H1 (cell line): ENCODE results near the gene ABHD16B. TPM values are rescaled to one million over a fixed set of nuclear protein-coding genes. Genes with fewer than 3 reads are reported as not detected.
"Not testable (repeated sequence)": the region's sequence is repeated elsewhere in the genome, so short reads cannot be mapped to it uniquely, and the experiment has no call there.

Source experiments
- CTCF ChIA-PET: fragments of 300-600 bp; sonication (Branson Sonifier 250); formaldehyde crosslinking; loops from one replicate; lab custom pipeline; 2021; ENCODE audit not compliant: partially characterized antibody; lab: Charles Lee
- POLR2A ChIA-PET: fragments of 300-600 bp; sonication (Branson Sonifier 250); formaldehyde crosslinking; loops from one replicate; lab custom pipeline; 2021; ENCODE audit warnings: inconsistent platforms; ENCODE audit not compliant: partially characterized antibody; lab: Charles Lee
- DNase-seq, 2 experiments: peaks; one replicate each; pipeline versions ENCODE4 v3.0.0 to v3.0.0-alpha.2; 2010 to 2022; ENCODE audit warnings: low spot score in 2 of 2, low read depth in 1 of 2, mixed read lengths in 1 of 2
- FAIRE-seq: peaks from 2 replicates; lab custom pipeline; 2011; peaks lifted over from hg19 to GRCh38; lab: Jason Lieb, UNC
- H2AFZ ChIP-seq: 2 replicates; pipeline ENCODE4 v1.8.1; 2012; ENCODE audit warnings: low read length, inconsistent platforms
- H2AK5ac ChIP-seq: 2 replicates; pipeline ENCODE4 v1.6.1; 2013; ENCODE audit warnings: low read depth, low read length
- H2BK120ac ChIP-seq: replicated peaks from 2 replicates; pipeline ENCODE3; 2013; ENCODE audit warnings: low read depth, low read length, inconsistent platforms
- H2BK12ac ChIP-seq: 2 replicates; pipeline ENCODE4 v1.6.1; 2013; ENCODE audit warnings: low read depth, low read length
- H2BK15ac ChIP-seq: 2 replicates; pipeline ENCODE4 v1.6.1; 2013; ENCODE audit warnings: low read length
- H2BK20ac ChIP-seq: 2 replicates; pipeline ENCODE4 v1.6.1; 2013; ENCODE audit warnings: low read length
- H2BK5ac ChIP-seq: 2 replicates; pipeline ENCODE4 v1.6.1; 2013; ENCODE audit warnings: low read depth, low read length
- H3K14ac ChIP-seq: 2 replicates; pipeline ENCODE4 v1.6.1; 2013; ENCODE audit warnings: inconsistent platforms; ENCODE audit not compliant: insufficient read length
- H3K18ac ChIP-seq: 2 replicates; pipeline ENCODE4 v1.6.1; 2013; ENCODE audit warnings: low read length; ENCODE audit errors: extremely low read depth
- H3K23ac ChIP-seq: 2 replicates; pipeline ENCODE4 v1.6.1; 2013; ENCODE audit warnings: inconsistent platforms; ENCODE audit not compliant: insufficient read length
- H3K23me2 ChIP-seq: 2 replicates; pipeline ENCODE4 v1.6.1; 2013; ENCODE audit warnings: low read depth, low read length
- H3K27ac ChIP-seq: 2 replicates; pipeline ENCODE4 v1.6.1; 2011; ENCODE audit warnings: low read depth, low read length, inconsistent platforms
- H3K27me3 ChIP-seq, 4 experiments: replicated peaks in 1 of 4; 1 replicate in 1 of 4; 2 replicates in 3 of 4; pipeline versions ENCODE4 v1.6.1 to v1.8.1; 2011 to 2013; ENCODE audit warnings: low read length in 3 of 4, mild to moderate bottlenecking in 3 of 4, inconsistent platforms in 2 of 4, mixed read lengths in 2 of 4, moderate library complexity in 1 of 4; ENCODE audit not compliant: control insufficient read depth in 3 of 4, insufficient read depth in 3 of 4; ENCODE audit errors: extremely low read depth in 1 of 4
- H3K36me3 ChIP-seq, 4 experiments: 2 replicates each; pipeline versions ENCODE4 v1.6.1 to v1.8.1; 2011 to 2013; ENCODE audit warnings: mild to moderate bottlenecking in 4 of 4, low read length in 3 of 4, moderate library complexity in 2 of 4, control low read depth in 1 of 4, inconsistent platforms in 1 of 4; ENCODE audit not compliant: insufficient read depth in 4 of 4, control insufficient read depth in 2 of 4
- H3K4ac ChIP-seq: replicated peaks from 2 replicates; pipeline ENCODE3; 2013; ENCODE audit warnings: low read length, low read depth, mixed read lengths, inconsistent platforms; ENCODE audit not compliant: insufficient read length
- H3K4me1 ChIP-seq, 4 experiments: replicated peaks in 1 of 4; 1 replicate in 1 of 4; 2 replicates in 3 of 4; pipeline versions ENCODE4 v1.6.1 to v1.8.1; 2011 to 2013; ENCODE audit warnings: low read length in 3 of 4, inconsistent platforms in 2 of 4, mixed read lengths in 1 of 4; ENCODE audit not compliant: insufficient read depth in 4 of 4, control insufficient read depth in 3 of 4
- H3K4me2 ChIP-seq, 2 experiments: 2 replicates each; pipeline versions ENCODE4 v1.6.1 to v1.8.1; 2011 to 2013; ENCODE audit warnings: low read depth in 2 of 2, low read length in 2 of 2, control low read depth in 1 of 2, inconsistent platforms in 1 of 2, mild to moderate bottlenecking in 1 of 2; ENCODE audit not compliant: insufficient read depth in 1 of 2
- H3K4me3 ChIP-seq, 4 experiments: fragments of 200-600, 300-600 bp in 1 of 4; sonication (generic), shearing (Covaris generic), sonication (Bioruptor Twin) in 1 of 4; 2 replicates each; pipeline versions ENCODE4 v1.5.1 to v1.8.1; 2011 to 2016; ENCODE audit warnings: low read length in 4 of 4, low read depth in 3 of 4, control low read depth in 2 of 4, inconsistent platforms in 2 of 4, mild to moderate bottlenecking in 2 of 4, mixed read lengths in 1 of 4, moderate library complexity in 1 of 4; ENCODE audit not compliant: insufficient read depth in 2 of 4; ENCODE audit errors: extremely low read depth in 1 of 4
- H3K56ac ChIP-seq: replicated peaks from 2 replicates; pipeline ENCODE3; 2013; ENCODE audit warnings: low read depth, mild to moderate bottlenecking, mixed read lengths, low read length, inconsistent platforms; ENCODE audit not compliant: insufficient read length
- H3K79me1 ChIP-seq: 2 replicates; pipeline ENCODE4 v1.6.1; 2013; ENCODE audit warnings: low read depth, low read length, control low read depth
- H3K79me2 ChIP-seq, 2 experiments: 2 replicates each; pipeline versions ENCODE4 v1.6.1 to v1.8.1; 2012 to 2013; ENCODE audit warnings: low read length in 2 of 2, mild to moderate bottlenecking in 2 of 2, inconsistent platforms in 1 of 2; ENCODE audit not compliant: insufficient read depth in 2 of 2, control insufficient read depth in 1 of 2
- H3K9ac ChIP-seq, 4 experiments: replicated peaks in 1 of 4; 1 replicate in 1 of 4; 2 replicates in 3 of 4; pipeline versions ENCODE4 v1.6.1 to v1.8.1; 2011 to 2013; ENCODE audit warnings: low read depth in 3 of 4, low read length in 3 of 4, control low read depth in 2 of 4, mild to moderate bottlenecking in 2 of 4, moderate library complexity in 2 of 4, inconsistent platforms in 1 of 4; ENCODE audit errors: extremely low read depth in 1 of 4
- H3K9me3 ChIP-seq, 2 experiments: 2 replicates each; pipeline versions ENCODE4 v1.6.1 to v1.8.1; 2012 to 2013; ENCODE audit warnings: mild to moderate bottlenecking in 2 of 2, moderate library complexity in 2 of 2, control low read depth in 1 of 2, inconsistent platforms in 1 of 2, low read depth in 1 of 2, low read length in 1 of 2, mixed read lengths in 1 of 2; ENCODE audit not compliant: insufficient read depth in 2 of 2
- H4K20me1 ChIP-seq, 2 experiments: replicated peaks in 1 of 2; 2 replicates each; pipeline versions ENCODE3 to v1.8.1; 2011 to 2013; ENCODE audit warnings: inconsistent platforms in 2 of 2, low read length in 2 of 2, mild to moderate bottlenecking in 1 of 2; ENCODE audit not compliant: insufficient read depth in 2 of 2, control insufficient read depth in 1 of 2
- H4K5ac ChIP-seq: 2 replicates; pipeline ENCODE4 v1.6.1; 2013; ENCODE audit warnings: low read length, low read depth, mixed read lengths, inconsistent platforms; ENCODE audit not compliant: insufficient read length
- H4K8ac ChIP-seq: 2 replicates; pipeline ENCODE4 v1.8.0; 2013; ENCODE audit warnings: mild to moderate bottlenecking, moderate library complexity, low read length, inconsistent platforms; ENCODE audit not compliant: insufficient read depth; ENCODE audit errors: extremely low read depth
- H4K91ac ChIP-seq: replicated peaks from 2 replicates; pipeline ENCODE3; 2013; ENCODE audit warnings: low read length, mixed read lengths, inconsistent platforms; ENCODE audit not compliant: insufficient read length
- WGBS, 2 experiments: shearing (Covaris generic) in 1 of 2; methylation state at CpG; one replicate each; pipeline versions ENCODE4 v1.1.6 to v1.1.7; 2013 to 2015; ENCODE audit warnings: low lambda C conversion rate in 2 of 2, mixed read lengths in 2 of 2, inconsistent platforms in 1 of 2, low coverage in 1 of 2, missing lambda C conversion rate in 1 of 2; ENCODE audit not compliant: insufficient replicate concordance in 2 of 2, insufficient coverage in 1 of 2, insufficient read length in 1 of 2; ENCODE audit errors: extremely low coverage in 1 of 2, missing lambda C conversion rate in 1 of 2; 5-methylcytosine and 5-hydroxymethylcytosine counted together
- polyA plus RNA-seq, 7 experiments: library from polyadenylated mRNA; depleted of rRNA in 3 of 7; stranded (reverse) in 5 of 7; unstranded in 2 of 7; fragments of >200 nt in 5 of 7; fragments of 200-250 nt in 2 of 7; gene quantifications; 1 replicate in 5 of 7; 2 replicates in 1 of 7; 4 replicates in 1 of 7; pipeline versions ENCODE4 v1.2.1 to v1.2.3, GENCODE V29; 2011 to 2013; ENCODE audit warnings: missing spikeins in 2 of 7, mixed read lengths in 2 of 7
- total RNA-seq: library from RNA; stranded (reverse); fragmentation: NEBNext Ultra II Directional; extraction: Animal tissue kit (Norgen Biotek cat#: 25700); gene quantifications from 2 replicates; pipeline ENCODE4 v1.2.1, GENCODE V29; 2021

The ABHD16B gene
- total and polyA plus RNA-seq, 2 of the 8 experiments (the other 6 are each of a cell fraction or from before 2014, with no cell fraction given) = not detected

DNA sequence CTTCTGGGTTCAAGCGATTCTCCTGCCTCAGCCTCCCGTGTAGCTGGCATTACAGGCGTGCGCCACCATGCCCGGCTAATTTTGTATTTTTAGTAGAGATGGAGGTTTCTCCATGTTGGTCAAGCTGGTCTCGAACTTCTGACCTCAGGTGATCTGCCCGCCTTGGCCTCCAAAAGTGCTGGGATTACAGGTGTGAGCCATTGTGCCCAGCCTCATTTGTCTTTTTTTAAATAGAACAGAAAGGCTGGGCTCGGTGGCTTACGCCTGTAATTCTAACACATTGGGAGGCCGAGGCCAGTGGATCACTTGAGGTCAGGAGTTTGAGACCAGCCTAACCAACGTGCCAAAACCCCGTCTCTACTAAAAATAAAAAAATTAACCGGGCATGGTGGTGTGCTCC, 5.7 kb downstream of the ABHD16B start:
- not testable (repeated sequence) for H3K23me2 ChIP-seq, H3K4me3 ChIP-seq, H2AK5ac ChIP-seq, H3K4me1 ChIP-seq, H3K18ac ChIP-seq, H3K14ac ChIP-seq, H4K5ac ChIP-seq, H4K91ac ChIP-seq, H2BK12ac ChIP-seq, DNase-seq, H3K23ac ChIP-seq, H2BK20ac ChIP-seq, H2BK120ac ChIP-seq, H2BK15ac ChIP-seq, H3K79me1 ChIP-seq, H3K9me3 ChIP-seq, H3K4me2 ChIP-seq, H3K27ac ChIP-seq, H2AFZ ChIP-seq, H3K9ac ChIP-seq, H2BK5ac ChIP-seq, H3K4ac ChIP-seq, FAIRE-seq, H3K56ac ChIP-seq, H4K8ac ChIP-seq, H3K27me3 ChIP-seq
- POLR2A ChIA-PET = interaction anchor here (0.7 to 4.4 kb wide), 8 partner anchors 12 to 212 kb away, joined by 3 to 34 read pairs (median 4); partner anchors contain the start of genes DNAJC5 and RGS19
- Histone ChIP-seq H4K20me1 (peaks cover 0 to 10% of the 10 kb centered on the region in 2 experiments), H3K36me3 (peaks cover 12 to 17% (median 16%) of the 10 kb centered on the region in 4 experiments; a peak in 7 of 8 replicates), H3K79me2 (peaks cover 0 to 50% of the 10 kb centered on the region in 2 experiments; a peak in 2 of 4 replicates)
- 91% methylated on average over 13 of the region's 13 CpGs; no CpG with 5 or more reads in 1 of the 2 experiments for WGBS, 2 experiments
- CTCF ChIA-PET = interaction anchor here (0.6 to 5.8 kb wide), 6 partner anchors 11 to 423 kb away, joined by 3 to 59 read pairs (median 4); no protein-coding TSS in a partner anchor
